GM21576 (cell line): ENCODE measurements around the gene RUBCNL.
"Not testable (repeated sequence)": the region's sequence is repeated elsewhere in the genome, so short reads cannot be mapped to it uniquely, and the experiment has no call there.

Source experiments
- ATAC-seq: cut with Tn5 transposase; IDR thresholded peaks from one replicate; pipeline ENCODE4 v1.9.1; 2021; ENCODE audit warnings: mild to moderate bottlenecking, moderate library complexity; ENCODE audit not compliant: unreplicated experiment

Gene RUBCNL

DNA sequence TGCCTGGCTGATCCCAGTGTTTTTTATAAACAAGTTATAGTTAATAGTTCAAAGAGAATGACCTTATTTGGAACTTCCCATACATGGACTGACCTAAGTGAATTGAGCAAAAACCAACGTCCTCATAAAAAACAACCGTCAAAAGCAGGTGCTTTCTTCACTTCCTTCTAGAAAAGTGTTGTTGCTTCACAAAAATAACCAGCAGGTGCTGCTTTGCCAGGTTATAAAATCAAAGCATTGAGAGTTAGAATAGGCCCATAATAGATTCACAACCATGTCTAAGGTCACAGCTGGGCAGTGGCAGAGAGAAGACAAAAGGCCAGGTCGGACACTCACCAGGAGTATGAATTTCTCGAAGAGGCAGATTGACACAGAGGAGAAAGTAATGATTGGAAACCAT is 9.5 kb downstream of the RUBCNL start:
- peak; percentile 37 for ATAC-seq

DNA sequence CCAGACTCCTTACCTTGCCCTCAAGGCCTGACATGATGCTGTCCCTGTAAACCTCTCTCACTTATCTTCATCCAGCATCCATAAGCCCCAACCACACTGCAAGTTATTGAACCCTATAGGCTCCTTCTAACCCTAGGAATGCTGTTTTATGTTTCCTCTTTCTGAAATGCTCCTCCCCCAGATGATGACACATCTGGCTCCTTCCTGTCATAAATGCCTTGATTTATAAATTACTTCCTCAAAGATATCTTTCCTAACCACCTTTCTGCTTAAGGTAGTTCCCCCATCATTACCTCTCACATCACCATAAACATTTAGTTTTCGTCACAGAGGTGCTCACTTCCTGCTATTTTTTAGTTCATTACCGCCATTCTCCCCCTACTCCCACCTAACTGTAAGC is 12.3 kb downstream of the RUBCNL start:
- no peak for ATAC-seq

DNA sequence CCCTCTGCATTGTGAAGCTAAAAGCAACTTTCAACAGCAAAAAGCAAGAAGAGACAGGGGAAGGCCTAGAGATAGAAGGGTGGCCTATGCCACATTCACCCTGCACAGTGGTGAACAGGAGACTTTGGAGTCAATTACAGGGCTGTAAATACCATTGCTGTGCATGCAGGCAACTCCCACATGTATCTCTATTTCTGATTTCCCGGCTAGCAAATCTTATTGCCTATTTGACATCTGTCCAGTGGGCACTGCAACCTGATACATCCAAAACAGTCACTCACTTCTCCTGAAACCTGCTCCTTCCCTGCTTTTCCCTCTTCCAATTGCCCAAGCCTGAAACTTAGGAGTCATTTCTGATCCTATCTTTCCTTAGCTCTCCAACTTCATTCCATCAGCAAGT is 13.4 kb downstream of the RUBCNL start:
- ATAC-seq: no peak

DNA sequence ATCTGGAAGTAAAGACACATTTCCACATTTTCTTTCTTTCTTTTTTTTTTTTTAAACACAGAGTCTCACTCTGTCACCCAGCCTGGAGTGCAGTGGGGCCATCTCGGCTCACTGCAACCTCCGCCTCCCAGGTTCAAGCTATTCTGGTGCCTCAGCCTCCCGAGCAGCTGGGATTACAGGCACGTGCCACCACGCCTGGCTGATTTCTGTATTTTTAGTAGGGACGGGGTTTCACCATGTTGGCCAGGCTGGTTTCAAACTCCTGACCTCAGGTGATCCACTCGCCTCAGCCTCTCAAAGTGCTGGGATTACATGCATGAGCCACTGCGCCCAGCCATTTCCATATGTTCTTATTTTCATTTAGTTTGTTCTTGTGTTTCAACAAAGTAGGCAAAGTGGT is 14.1 kb downstream of the RUBCNL start:
- not testable (repeated sequence) for ATAC-seq

DNA sequence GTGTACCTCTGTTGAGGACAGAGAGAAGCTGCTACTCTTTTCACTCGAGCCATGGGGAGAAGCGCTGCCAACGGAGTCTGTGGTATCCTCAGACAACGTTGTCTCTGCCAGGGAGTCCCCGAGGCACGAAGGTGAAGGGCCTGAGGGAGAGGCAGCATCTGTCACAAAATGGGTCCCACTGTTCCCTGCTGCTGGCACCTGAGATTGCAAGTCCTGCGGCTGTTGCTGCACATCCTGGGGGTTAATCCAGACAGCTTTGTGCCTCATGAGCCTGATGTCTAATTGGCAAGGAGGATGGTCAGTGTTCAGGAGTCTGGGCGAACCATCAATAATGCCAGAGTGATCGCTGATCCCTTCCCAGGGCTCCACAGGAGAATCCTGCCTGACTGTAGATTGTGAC is 15.0 kb downstream of the RUBCNL start:
- ATAC-seq: no peak

DNA sequence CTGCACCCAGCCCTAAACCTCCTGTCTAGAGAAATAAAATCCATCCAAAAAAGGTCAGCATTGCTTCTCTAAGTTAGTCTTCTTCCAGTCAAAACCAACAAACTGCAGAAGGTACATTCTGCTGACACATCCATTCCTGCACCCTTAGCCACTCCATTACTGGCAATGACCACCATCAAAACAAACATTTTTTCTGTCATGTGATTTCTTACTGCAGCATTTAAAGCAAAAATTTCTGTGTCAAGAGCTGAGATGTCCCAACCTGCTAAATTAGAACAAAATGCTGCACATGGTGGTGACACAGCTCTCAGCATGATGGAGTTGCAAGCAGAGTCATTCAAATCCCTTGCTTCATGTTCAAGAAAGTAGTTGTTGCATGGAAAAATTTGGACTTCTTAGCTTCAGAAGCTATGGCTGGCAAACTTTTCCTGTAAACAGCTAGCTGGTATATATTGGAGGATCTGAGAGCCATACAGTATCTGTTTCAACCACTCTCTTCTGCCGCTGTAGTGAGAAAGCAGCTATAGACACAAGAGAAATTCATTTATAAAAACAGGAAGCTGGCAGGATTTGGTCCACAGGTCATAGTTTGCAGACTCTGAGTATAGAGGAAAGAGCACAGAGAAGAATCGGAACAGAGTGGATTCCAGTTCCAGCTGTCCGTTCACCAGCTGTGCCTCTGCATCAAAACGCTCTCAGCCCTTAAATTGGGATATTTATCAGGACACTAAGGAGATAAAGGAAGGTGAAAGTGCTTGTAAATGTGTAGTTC is 17.4 kb downstream of the RUBCNL start:
- peak; percentile 69 for ATAC-seq

DNA sequence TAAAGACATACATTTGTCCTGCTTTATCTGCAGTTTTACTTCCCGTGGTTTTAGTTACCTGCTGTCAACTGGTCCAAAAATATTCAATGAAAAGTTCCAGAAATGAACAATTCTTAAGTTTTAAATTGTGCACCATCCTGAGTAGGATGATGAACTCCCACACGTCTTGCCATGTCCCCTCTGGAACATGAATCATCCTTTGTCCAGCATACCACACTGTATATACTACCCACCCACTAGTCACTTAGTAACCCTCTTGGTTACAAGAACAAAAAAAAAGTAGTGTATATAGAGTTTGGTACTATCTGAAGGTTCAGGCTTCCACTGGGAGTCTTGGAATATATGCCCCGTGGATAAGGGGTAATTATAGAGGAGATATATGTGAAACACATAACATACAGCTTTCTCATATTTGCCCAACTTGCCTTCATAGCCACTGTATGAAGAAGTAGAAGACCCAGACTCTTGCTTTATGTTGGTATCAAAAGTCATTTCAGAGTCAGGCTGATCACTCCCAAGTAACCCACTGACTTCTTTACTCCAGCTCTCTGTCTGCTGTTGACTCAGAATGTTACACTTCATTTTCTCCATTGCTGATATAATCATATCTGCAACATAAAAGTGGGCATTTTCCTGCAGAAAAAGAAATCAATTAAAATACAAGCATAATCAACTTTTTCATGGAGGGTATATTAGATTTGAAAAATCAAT is 19.3 kb downstream of the RUBCNL start:
- ATAC-seq: no peak

DNA sequence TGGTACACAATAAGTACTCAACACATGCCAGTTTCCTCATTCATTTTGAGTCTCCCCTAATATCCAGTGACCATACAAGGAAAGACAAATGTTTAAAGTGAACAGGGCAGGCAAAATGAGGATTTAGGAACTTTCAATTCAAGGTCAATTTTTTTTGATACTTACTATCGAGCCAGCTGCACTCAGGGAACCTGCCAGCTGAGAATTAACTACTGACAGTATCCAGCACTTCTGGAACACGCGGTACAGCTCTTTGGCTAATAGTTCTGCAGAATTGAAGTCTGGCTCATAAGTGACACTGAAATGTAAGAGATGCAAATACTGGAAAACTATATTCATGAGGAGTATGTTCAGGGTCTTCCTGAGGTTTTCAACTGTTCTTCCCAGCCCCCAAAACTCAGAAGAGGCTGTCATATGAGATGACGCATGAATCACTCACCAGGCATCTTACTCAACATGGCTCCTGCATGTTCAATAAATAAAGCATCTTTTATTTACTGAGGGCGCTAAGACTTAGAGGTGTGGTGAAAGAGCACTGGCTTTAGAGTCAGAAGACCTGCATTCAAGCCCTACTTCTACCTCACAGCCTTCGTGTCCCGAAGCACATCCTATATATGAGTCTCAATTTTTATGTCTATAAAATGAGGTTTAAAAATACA is 25.6 kb downstream of the RUBCNL start:
- ATAC-seq: no peak

DNA sequence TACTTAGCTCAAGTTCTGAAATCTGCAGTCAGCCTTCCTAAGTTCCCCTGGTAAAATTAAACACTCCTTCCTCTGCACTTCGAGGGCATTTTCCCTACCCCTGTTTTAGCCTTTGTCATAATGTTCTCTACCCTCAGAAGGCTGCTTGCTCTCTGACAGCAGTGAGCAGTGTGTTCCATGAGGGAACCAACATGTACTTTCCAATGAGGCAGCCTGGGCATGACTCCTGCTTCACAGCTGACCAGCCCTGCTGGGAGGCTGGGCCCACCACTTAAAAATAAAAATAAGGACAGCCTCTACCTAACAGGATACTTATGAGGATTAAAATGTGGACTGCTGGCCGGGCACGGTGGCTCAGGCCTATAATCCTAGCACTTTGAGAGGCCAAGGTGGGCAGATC is 26.4 kb downstream of the RUBCNL start:
- ATAC-seq: no peak

DNA sequence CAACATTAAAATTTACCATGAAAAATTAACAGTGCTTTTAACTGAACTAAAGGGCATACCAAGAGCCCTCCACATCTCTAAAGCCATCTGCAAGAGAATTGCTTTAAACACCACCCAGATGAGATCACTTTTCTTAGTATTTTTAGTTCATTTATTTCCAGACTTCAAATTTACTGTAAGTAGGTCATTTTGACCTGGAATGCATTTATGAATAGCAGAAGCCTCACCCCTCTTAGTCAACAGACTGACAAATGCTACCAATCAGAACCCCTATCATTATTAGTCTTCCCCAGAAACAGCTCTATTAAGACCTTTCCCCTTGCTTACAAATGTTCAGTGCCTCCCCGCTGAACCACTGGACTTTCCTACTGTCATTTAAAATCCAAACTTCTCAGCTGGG is 27.3 kb downstream of the RUBCNL start:
- ATAC-seq: no peak

DNA sequence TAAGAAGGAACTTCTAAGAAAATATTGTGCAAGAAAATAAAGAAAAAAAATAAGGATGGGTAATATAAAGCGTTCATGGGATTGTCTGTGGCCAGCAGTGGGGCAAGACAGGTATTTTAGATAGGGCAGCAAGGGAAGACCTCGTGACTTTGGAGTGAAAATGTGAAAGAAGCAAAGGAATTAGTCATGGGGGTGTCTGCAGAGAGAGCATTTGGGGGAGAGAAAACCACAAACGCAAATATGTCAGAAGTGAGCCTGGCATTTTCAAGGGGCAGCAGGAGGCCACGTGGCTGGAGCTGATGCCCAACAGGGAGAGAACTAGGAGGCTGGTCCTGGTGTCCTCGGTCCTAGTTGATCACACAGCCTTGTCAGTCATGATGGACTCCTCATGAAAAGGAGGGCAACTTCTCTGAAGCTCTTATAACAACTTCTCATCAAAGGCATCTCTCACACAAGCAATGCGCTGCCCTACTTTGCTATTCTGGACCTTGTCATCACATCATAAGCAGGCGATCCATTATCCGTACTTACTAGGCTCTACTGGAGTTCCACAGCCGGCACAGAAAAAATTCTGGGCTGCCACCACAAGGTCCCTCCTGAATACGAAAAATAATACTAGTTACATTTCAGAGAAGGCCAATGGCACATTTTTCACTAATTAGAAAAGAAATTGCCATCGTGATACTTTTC is 31.0 kb downstream of the RUBCNL start:
- ATAC-seq: no peak

DNA sequence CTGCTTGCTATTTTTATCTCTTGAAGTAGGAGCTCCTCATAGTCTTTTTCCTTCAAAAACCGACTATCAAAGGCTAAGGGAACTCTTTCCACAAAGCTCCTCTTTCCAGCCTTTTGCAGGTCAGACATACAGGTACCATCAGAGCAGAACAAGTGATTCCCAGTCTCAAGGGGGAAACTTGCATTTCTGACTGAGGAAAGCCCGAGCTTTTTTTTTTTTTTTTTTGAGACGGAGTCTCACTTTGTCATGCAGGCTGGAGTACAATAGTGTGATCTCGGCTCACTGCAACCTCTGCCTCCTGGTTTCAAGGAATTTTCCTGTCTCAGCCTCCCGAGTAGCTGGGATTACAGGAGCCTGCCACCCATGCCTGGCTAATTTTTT is 32.0 kb downstream of the RUBCNL start:
- ATAC-seq: no peak

DNA sequence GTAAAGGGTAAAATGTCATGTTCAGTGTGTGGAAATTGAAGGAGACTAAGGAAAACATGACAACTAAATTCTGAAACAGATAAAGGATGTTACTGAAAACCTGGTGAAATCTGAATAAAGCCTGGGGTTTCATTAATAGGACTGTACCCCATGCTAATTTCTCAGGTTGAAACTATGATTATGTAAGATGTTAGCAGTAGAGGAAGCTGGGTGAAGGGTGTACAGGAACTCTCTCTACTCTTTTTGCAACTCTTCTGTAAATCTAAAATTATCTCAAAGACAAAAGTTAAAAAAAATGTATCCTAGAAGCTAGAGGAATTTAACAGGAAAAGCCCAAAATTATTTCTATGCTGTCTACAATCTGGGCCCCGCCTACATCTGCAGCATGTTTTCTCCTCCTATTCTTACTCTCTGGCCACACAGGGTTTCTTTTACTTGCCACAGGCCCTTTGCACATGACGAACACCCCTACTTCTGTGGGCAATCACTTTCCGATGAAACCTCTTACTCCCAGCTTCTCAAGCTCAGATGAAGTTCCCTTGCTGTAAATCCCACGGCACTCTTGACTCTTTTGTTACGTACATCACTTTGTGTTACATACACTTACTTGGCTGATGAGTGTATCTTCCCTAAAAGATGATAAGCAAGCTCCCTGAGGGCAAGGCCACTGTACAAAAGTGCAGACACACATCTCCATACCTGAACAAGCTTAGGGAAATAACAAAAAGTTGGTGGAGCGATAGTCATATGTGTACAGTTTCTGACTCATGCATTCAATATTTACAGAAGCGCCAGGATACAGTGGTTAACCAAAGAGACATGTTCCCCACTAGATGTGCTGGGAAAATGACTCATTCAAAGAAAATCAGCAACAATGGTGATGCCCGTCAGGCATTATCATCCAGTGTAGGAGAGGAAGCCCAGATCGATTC is 32.6 kb downstream of the RUBCNL start:
- peak; percentile 50 for ATAC-seq

DNA sequence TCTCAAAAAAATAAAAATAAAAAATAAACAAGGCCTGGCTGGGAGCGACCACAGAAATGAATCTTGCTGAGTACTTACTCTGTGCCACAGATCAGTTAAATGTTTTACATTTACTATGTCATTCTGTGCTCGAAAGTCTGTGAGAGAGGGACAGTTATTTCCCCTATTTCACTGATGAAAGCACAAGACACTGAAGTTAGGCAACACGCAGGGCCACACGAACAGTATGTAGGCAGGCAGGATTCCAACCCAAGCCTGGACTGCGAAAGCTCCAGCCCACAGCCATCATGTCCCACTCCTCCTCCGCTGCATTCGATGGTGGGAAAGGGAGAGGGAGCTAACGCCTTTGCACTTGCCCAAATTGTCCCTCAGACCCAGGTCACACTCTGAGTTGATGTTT is 34.2 kb downstream of the RUBCNL start:
- ATAC-seq: no peak

DNA sequence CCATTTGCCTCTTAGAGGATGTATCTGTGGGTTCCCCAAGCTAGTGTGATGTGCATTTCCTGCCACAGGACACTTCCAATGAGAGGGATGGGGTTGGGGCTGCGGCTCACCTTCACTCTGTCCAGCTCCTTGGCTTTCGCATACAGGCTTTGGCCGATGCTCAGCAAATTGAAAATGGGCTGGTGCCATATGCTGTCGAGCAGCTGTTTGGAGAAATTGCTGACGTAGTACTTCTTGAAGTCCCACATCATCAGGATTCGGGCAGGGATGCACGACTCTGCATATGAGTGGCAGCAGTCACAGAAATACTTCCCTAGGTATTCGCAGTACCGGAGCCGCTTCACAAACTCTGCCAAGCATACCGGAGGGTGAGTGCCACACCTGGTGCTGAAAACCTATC is 37.0 kb downstream of the RUBCNL start:
- no peak for ATAC-seq

DNA sequence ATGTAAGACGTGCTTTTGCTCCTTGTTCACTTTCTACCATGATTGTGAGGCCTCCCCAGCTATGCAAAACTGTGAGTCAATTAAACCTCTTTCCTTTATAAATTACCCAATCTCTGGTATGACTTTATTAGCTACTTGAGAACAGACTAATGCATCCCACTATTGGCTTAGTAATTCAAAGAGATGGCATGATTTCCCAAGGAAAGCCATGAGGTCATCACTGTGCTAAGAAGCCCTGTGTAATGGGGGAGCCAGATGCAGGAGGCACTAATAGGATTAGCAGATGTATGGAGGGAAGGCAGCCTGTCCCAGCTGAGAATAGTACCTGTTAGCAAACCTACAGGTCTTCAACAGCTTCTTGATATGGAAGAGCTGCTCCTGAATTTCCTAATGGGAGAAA is 38.1 kb downstream of the RUBCNL start:
- no peak for ATAC-seq

DNA sequence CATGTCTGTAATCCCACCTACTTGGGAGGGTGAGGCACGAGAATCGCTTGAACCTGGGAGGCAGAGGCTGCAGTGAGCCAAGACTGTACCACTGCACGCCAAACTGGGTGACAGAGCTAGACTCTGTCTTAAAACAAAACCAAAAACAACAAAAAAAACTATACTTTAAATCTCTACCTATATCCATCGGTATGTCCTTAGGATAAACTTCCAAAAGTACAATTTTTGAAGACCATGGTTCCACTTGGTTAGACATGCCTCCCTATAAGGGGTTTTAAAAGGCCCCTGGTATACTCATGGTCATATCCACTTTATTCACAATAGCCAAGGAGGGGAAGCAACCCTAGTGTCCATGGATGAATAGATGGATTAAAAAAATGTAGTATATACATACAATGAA is 39.8 kb downstream of the RUBCNL start:
- no peak for ATAC-seq

DNA sequence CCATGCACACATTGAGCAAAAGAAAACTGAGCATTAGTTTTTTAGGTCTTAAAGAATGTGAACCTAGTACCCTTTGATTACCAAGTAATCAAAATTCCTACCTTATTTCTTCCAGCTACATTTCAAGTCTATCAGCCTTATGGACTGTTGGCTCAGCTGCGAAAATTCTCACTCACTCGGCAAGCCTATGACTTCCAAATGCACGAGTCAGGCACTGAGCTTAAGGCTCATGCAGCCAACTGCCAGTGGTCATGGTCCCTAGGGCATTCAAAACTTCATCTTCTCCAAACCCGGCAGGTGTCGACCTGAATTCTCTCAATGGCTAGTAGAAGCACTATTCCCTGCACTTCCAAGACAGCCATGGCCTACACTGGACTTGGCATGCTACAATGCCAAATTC is 41.2 kb downstream of the RUBCNL start:
- ATAC-seq: no peak

DNA sequence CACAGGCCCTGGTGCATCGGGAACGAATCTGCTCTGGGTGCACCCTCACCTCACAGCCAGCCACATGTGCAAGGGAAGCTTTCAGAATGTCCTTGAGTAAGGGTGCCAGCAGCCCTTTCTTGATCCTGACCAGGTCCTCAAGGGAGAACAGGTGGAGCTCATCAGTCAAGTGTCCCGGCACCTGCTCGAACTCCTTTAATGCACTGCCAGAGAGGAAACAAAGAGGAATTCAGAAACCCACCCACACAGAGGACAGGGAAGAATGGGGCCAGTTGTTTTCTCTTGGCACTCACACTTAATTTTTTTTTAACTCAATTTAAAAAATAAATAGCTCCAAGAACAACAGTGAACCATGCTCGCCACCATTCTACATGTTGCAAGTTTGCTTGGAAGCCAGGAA is 41.7 kb downstream of the RUBCNL start:
- ATAC-seq: no peak

DNA sequence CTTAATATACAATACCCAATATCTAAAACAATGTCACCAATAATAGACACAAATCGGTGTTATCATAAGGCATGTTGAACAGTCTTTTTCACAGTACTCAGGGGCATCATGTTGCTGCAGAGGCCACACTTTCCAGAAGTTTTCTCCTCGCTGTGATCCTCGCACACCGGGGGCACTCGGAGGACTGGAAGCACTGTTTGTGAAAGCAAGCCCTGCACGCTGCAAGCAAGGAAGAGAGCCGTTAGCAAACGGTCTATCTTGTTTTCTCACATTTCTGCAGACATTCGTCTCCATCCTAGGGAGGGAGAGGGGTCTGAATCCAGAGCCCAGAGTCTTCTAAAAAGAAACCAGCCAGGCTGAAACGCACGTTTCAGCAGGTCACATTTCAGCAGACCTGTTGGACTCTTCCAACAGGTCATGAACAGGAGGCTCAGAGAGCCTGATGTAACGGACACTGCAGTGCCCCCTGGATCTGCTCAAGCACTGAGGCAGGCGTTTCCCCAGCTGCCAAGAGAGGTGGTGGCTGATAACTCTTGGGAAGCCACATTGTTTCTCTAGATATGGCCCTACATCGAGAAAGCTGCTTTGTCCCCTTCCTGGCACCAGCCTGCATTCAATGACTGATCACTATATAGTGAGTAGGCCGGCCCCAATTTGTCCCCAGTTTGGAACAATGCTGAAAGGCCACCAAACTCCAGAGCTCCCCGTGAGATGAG is 43.6 kb downstream of the RUBCNL start:
- no peak for ATAC-seq
